D721Med (cell line): Measurements from ENCODE around the gene AANAT.

Source experiments
- DNase-seq: peaks from one replicate; pipeline ENCODE4 v3.0.0; 2011; ENCODE audit warnings: low spot score; ENCODE audit not compliant: insufficient read length
- FAIRE-seq: peaks from 2 replicates; lab custom pipeline; 2011; peaks lifted over from hg19 to GRCh38; lab: Jason Lieb, UNC
- CTCF ChIP-seq: IDR thresholded peaks from 2 replicates; pipeline ENCODE4 v1.5.1; 2012; ENCODE audit warnings: mild to moderate bottlenecking, control low read depth; ENCODE audit not compliant: insufficient read depth; ENCODE audit errors: missing control alignments

AANAT gene

GRCh38 chr17:76467366-76467765 is at the start of gene AANAT:
AANAT (plus strand) TSS chr17:76467603; CDS start chr17:76468747, 1,144 bp downstream.
- DNase-seq (peak; percentile 77), FAIRE-seq (no peak)
- TF ChIP-seq CTCF, result no peak

- TF ChIP-seq CTCF, result no peak
- DNase-seq (no peak), FAIRE-seq (no peak)
Observed at GRCh38 chr17:76419576-76420260, 47.7 kb upstream of the AANAT start.

- DNase-seq (no peak), FAIRE-seq (no peak)
- TF ChIP-seq CTCF, result no peak
Observed at GRCh38 chr17:76420356-76421043, 46.9 kb upstream of the AANAT start.

- TF ChIP-seq CTCF, result no peak
- no peak for DNase-seq
- FAIRE-seq, result no peak
Observed at GRCh38 chr17:76421044-76421407, 46.4 kb upstream of the AANAT start.

- TF ChIP-seq CTCF, result no peak
- no peak for DNase-seq
- FAIRE-seq, result no peak
Observed at GRCh38 chr17:76422406-76422805, 45.0 kb upstream of the AANAT start.

- DNase-seq, result no peak
- no peak for FAIRE-seq
- no peak for TF ChIP-seq CTCF
Observed at GRCh38 chr17:76422860-76423259, 44.5 kb upstream of the AANAT start.

GRCh38 chr17:76426853-76427252 is 40.5 kb upstream of the AANAT start:
- FAIRE-seq (no peak), DNase-seq (no peak)
- no peak for TF ChIP-seq CTCF
